Esophagus muscularis mucosa (tissue), 4 donors: ENCODE data around the gene PSMC3. TPM values are rescaled to one million over a fixed set of nuclear protein-coding genes. Genes with fewer than 3 reads are reported as not detected.

Experiments used
- small RNA-seq, 3 donors: library from RNA; depleted of rRNA; stranded (forward); fragments of <200 nt; gene quantifications; one replicate each; pipeline ENCODE3, GENCODE V24; 2016
- total RNA-seq, 4 donors: library from RNA; depleted of rRNA; stranded (reverse); fragments of >200 nt; gene quantifications; one replicate each; pipeline versions ENCODE4 v1.1.0 to v1.2.1, GENCODE V29; 2016

Gene PSMC3
- total RNA-seq, 4 donors from 2014 or later, result 163 to 197 (median 182) TPM

Small RNAs within 50 kb of the gene (small RNA-seq; reads per million reads assigned to genes)
- 0 reads per million in 3 donors for gene MIR4487

Other genes starting within 250 kb of the PSMC3 start
- 100 to 1,000 TPM in 3 of 4 donors, 10 to 100 TPM in 1; 92.5 to 141 (median 120) TPM for gene ARFGAP2, start 249.6 kb downstream of the PSMC3 start, total RNA-seq
- 10 to 100 TPM; 43.6 to 89.9 (median 56.0) TPM for gene PACSIN3, start 240.0 kb downstream of the PSMC3 start, total RNA-seq
- gene DDB2, start 211.5 kb downstream of the PSMC3 start, total RNA-seq, result 10 to 100 TPM; 22.6 to 37.8 (median 25.4) TPM
- 10 to 100 TPM; 19.5 to 42.7 (median 28.6) TPM for gene ACP2, start 177.6 kb downstream of the PSMC3 start, total RNA-seq
- gene NR1H3, start 168.4 kb downstream of the PSMC3 start, total RNA-seq, result 10 to 100 TPM; 14.5 to 26.2 (median 18.1) TPM
- 10 to 100 TPM; 27.8 to 35.4 (median 32.7) TPM for gene MADD, start 156.3 kb downstream of the PSMC3 start, total RNA-seq
- gene MYBPC3, start 73.7 kb downstream of the PSMC3 start, total RNA-seq, result under 1 TPM in 2 of 4 donors, not detected in 2; 0.06 to 0.17 TPM
- gene SPI1, start 47.9 kb downstream of the PSMC3 start, total RNA-seq, result 10 to 100 TPM; 17.6 to 34.6 (median 20.5) TPM
- gene SLC39A13, start 17.8 kb downstream of the PSMC3 start, total RNA-seq, result 100 to 1,000 TPM in 2 of 4 donors, 10 to 100 TPM in 2; 91.9 to 251 (median 129) TPM
- 1 to 10 TPM in 1 of 4 donors, under 1 TPM in 3; 0.42 to 1.4 (median 0.70) TPM for gene RAPSN, start 22.7 kb upstream of the PSMC3 start, total RNA-seq
- gene CELF1, start 126.7 kb upstream of the PSMC3 start, total RNA-seq, result 100 to 1,000 TPM in 2 of 4 donors, 10 to 100 TPM in 2; 69.6 to 151 (median 99.3) TPM
- gene PTPMT1, start 139.2 kb upstream of the PSMC3 start, total RNA-seq, result 10 to 100 TPM; 63.0 to 96.4 (median 79.6) TPM
- 10 to 100 TPM; 18.7 to 31.2 (median 24.8) TPM for gene KBTBD4, start 152.5 kb upstream of the PSMC3 start, total RNA-seq
- 10 to 100 TPM; 53.5 to 76.7 (median 72.0) TPM for gene NDUFS3, start 152.6 kb upstream of the PSMC3 start, total RNA-seq
- gene FAM180B, start 160.2 kb upstream of the PSMC3 start, total RNA-seq, result under 1 TPM in 2 of 4 donors, not detected in 2; 0.66 to 0.80 TPM
- gene C1QTNF4, start 168.0 kb upstream of the PSMC3 start, total RNA-seq, result 1 to 10 TPM; 1.6 to 2.2 (median 1.7) TPM
- gene MTCH2, start 216.1 kb upstream of the PSMC3 start, total RNA-seq, result 10 to 100 TPM; 32.5 to 40.6 (median 37.6) TPM